GM12878 (cell line): ENCODE results near the gene INHBB. TPM values are rescaled to one million over a fixed set of nuclear protein-coding genes. Genes with fewer than 3 reads are reported as not detected.

ENCODE experiments used
- ATAC-seq: fragments of 200-7000 bp; cut with Tn5 transposase; 3 replicates; pipeline ENCODE4 v1.9.1; 2020; ENCODE audit warnings: mild to moderate bottlenecking, moderate library complexity
- BruUV-seq: library from RNA; stranded (reverse); fragments of 400-500 nt; replicated peaks from 2 replicates; lab custom pipeline; 2021; lab: Mats Ljungman, UMichigan
- CTCF ChIA-PET: fragments of 300-600 bp; sonication (Branson Sonifier 250); formaldehyde crosslinking; extraction: SDS; loops from one replicate; lab custom pipeline; 2021; ENCODE audit warnings: inconsistent platforms; lab: Yijun Ruan, JAX
- POLR2A ChIA-PET: fragments of 350-600 bp; formaldehyde crosslinking; extraction: SDS; loops from one replicate; lab custom pipeline; 2021; ENCODE audit warnings: inconsistent platforms; lab: Charles Lee
- RAD21 ChIA-PET: fragments of 300-600 bp; sonication (Branson Sonifier 250); formaldehyde crosslinking; loops from one replicate; lab custom pipeline; 2023; ENCODE audit warnings: antibody characterized with exemption; ENCODE audit not compliant: unreplicated experiment; lab: Charles Lee
- SMC1A ChIA-PET: fragments of 300-600 bp; sonication (Branson Sonifier 250); formaldehyde crosslinking; loops from one replicate; lab custom pipeline; 2023; ENCODE audit not compliant: unreplicated experiment, uncharacterized antibody; lab: Charles Lee
- DNase-seq: peaks from one replicate; pipeline ENCODE4 v3.0.0-alpha.2; 2011; ENCODE audit warnings: low read depth, low spot score
- FAIRE-seq: peaks from 3 replicates; lab custom pipeline; 2011; peaks lifted over from hg19 to GRCh38; lab: Jason Lieb, UNC
- H2AFZ ChIP-seq: 2 replicates; pipeline ENCODE4 v1.6.0; 2011; ENCODE audit warnings: low read depth, low read length, control low read depth; ENCODE audit not compliant: control insufficient read depth
- H3K27ac ChIP-seq: 2 replicates; pipeline ENCODE4 v1.5.1; 2011; ENCODE audit warnings: control low read depth; ENCODE audit not compliant: control insufficient read depth, insufficient read depth
- H3K27me3 ChIP-seq, 2 experiments: replicated peaks in 1 of 2; 2 replicates each; pipeline versions ENCODE4 v1.6.0 to v1.6.1; 2011; ENCODE audit warnings: low read length in 1 of 2; ENCODE audit not compliant: control insufficient read depth in 2 of 2, insufficient read depth in 2 of 2
- H3K36me3 ChIP-seq, 2 experiments: 2 replicates each; pipeline ENCODE4 v1.5.1; 2011; ENCODE audit warnings: low read length in 1 of 2; ENCODE audit not compliant: control insufficient read depth in 2 of 2, insufficient read depth in 2 of 2
- H3K4me1 ChIP-seq: 2 replicates; pipeline ENCODE4 v1.6.1; 2011; ENCODE audit warnings: mild to moderate bottlenecking, low read length, moderate library complexity, mixed read lengths; ENCODE audit not compliant: control insufficient read depth, insufficient read depth
- H3K4me2 ChIP-seq: 2 replicates; pipeline ENCODE4 v1.6.0; 2011; ENCODE audit warnings: control low read depth; ENCODE audit not compliant: control insufficient read depth, insufficient read depth
- H3K4me3 ChIP-seq: fragments of 200-600 bp; sonication (generic); 2 replicates; pipeline ENCODE4 v1.5.1; 2016
- H3K79me2 ChIP-seq: 2 replicates; pipeline ENCODE4 v1.6.0; 2011; ENCODE audit warnings: low read length; ENCODE audit not compliant: control insufficient read depth, insufficient read depth
- H3K9ac ChIP-seq: 2 replicates; pipeline ENCODE4 v1.8.0; 2011; ENCODE audit warnings: low read length, control low read depth, mixed read lengths; ENCODE audit not compliant: control insufficient read depth, insufficient read depth
- H3K9me3 ChIP-seq: replicated peaks from 3 replicates; pipeline ENCODE4 v1.5.1; 2011; ENCODE audit warnings: mild to moderate bottlenecking, low read length; ENCODE audit not compliant: control insufficient read depth, insufficient read depth
- H4K20me1 ChIP-seq: 2 replicates; pipeline ENCODE4 v1.6.0; 2011; ENCODE audit not compliant: control insufficient read depth, insufficient read depth
- BACH1 ChIP-seq: fragments of 450-650 bp; IDR thresholded peaks from 2 replicates; pipeline ENCODE4 v1.6.1; 2017; ENCODE audit warnings: mild to moderate bottlenecking, borderline replicate concordance
- BCL11A ChIP-seq: IDR thresholded peaks from 2 replicates; pipeline ENCODE4 v1.6.1; 2011; ENCODE audit warnings: low read depth, low read length
- CHD2 ChIP-seq: IDR thresholded peaks from 2 replicates; pipeline ENCODE4 v1.6.1; 2011; ENCODE audit warnings: low read depth, low read length, improper control_type of control experiment, borderline replicate concordance
- E2F8 ChIP-seq: fragments of 450-650 bp; IDR thresholded peaks from 2 replicates; pipeline ENCODE4 v1.6.1; 2018; ENCODE audit warnings: mild to moderate bottlenecking, low read depth, moderate library complexity; ENCODE audit not compliant: partially characterized antibody
- MTA2 ChIP-seq: fragments of 450-650 bp; IDR thresholded peaks from 2 replicates; pipeline ENCODE4 v1.6.1; 2016; ENCODE audit warnings: low read depth, mild to moderate bottlenecking, moderate library complexity
- MXI1 ChIP-seq: fragments of 150-350 bp; IDR thresholded peaks from 2 replicates; pipeline ENCODE4 v1.6.1; 2011; ENCODE audit warnings: low read depth, mild to moderate bottlenecking, inconsistent platforms, low read length, improper control_type of control experiment
- POLR2AphosphoS5 ChIP-seq: IDR thresholded peaks from 2 replicates; pipeline ENCODE4 v1.6.1; 2011; ENCODE audit warnings: mild to moderate bottlenecking, low read length, inconsistent platforms
- SP1 ChIP-seq: IDR thresholded peaks from one replicate; pipeline ENCODE4 v1.6.1; 2011; ENCODE audit warnings: low read depth, low read length
- YBX1 ChIP-seq: fragments of 450-650 bp; IDR thresholded peaks from 2 replicates; pipeline ENCODE4 v1.6.1; 2016; ENCODE audit warnings: antibody characterized with exemption
- WGBS: methylation state at CpG from one replicate; pipeline ENCODE4 v1.1.6; 2016; ENCODE audit warnings: low lambda C conversion rate; ENCODE audit not compliant: insufficient replicate concordance, insufficient coverage; ENCODE audit errors: missing lambda C conversion rate; 5-methylcytosine and 5-hydroxymethylcytosine counted together
- in situ Hi-C: fragments of 300-500 bp; cut with MboI; formaldehyde crosslinking; loops from 9 replicates; pipeline ENCODE4 v1.14.3; 2018; ENCODE audit warnings: mixed read lengths
- intact Hi-C: fragments of 100-400 bp; cut with micrococcal nuclease; formaldehyde crosslinking; loops from one replicate; pipeline ENCODE4 v1.14.2; 2022; ENCODE audit not compliant: unreplicated experiment
- polyA plus RNA-seq, 11 experiments: library from polyadenylated mRNA; depleted of rRNA in 4 of 11; unstranded in 6 of 11; stranded (reverse) in 5 of 11; fragments of >200 nt; fragmentation: Nextera tagmentation in 4 of 11; fragmentation: Illumina TruSeq in 1 of 11; extraction: Ambion mirVana in 4 of 11; extraction: Trizol in 1 of 11; gene quantifications; 1 replicate in 1 of 11; 2 replicates in 10 of 11; pipeline versions ENCODE4 v1.2.1 to v1.2.3, GENCODE V29; 2011 to 2016; ENCODE audit warnings: inconsistent platforms in 2 of 11, missing spikeins in 2 of 11, low read depth in 1 of 11
- total RNA-seq, 4 experiments: library from RNA; depleted of rRNA in 3 of 4; stranded (reverse); fragments of >200 nt in 3 of 4; fragmentation: Illumina TruSeq in 1 of 4; extraction: Trizol in 1 of 4; gene quantifications; 2 replicates each; pipeline versions ENCODE4 v1.2.1 to v1.2.3, GENCODE V29; 2013 to 2021

Gene INHBB
- total and polyA plus RNA-seq, 10 of the 15 experiments (the other 5 are each of a cell fraction or from before 2014, with no cell fraction given), result 0.05 TPM; not detected in 9

- WGBS, result 61% methylated on average over 16 of the region's 17 CpGs
- in situ Hi-C loops, result loop anchor here (10.0 kb wide), 1 partner anchor 201 kb away; no protein-coding TSS in a partner anchor
Observed at GRCh38 chr2:120315367-120316033, 30.4 kb upstream of the INHBB start.

GRCh38 chr2:120316071-120316470 is 29.9 kb upstream of the INHBB start:
- no TSS peak for BruUV-seq
- intact Hi-C loops, result loop anchor here (10.0 kb wide), 1 partner anchor 561 kb away; the partner anchor contains the start of gene PTPN4
- no peak for TF ChIP-seq SP1
- no peak for TF ChIP-seq E2F8
- no peak for TF ChIP-seq MTA2
- no peak for TF ChIP-seq CHD2
- TF ChIP-seq, all 136 proteins: peak for 0
- FAIRE-seq (no peak), ATAC-seq (no peak), DNase-seq (no peak)
- Histone ChIP-seq H3K4me3 (no peak overlapping the region), H3K36me3 (no peaks in the 10 kb centered on the region), H3K4me2 (no peak overlapping the region), H3K9me3 (no peaks in the 10 kb centered on the region), H2AFZ (no peak overlapping the region), H3K79me2 (no peaks in the 10 kb centered on the region), H4K20me1 (no peaks in the 10 kb centered on the region), H3K27ac (no peak overlapping the region), H3K27me3 (peaks cover 1 to 3% of the 10 kb centered on the region in 2 experiments; a peak in 1 of 4 replicates), H3K4me1 (peaks cover 6% of the 10 kb centered on the region), H3K9ac (no peak overlapping the region)
- in situ Hi-C loops, result loop anchor here (10.0 kb wide), 1 partner anchor 201 kb away; no protein-coding TSS in a partner anchor
- 67% methylated on average over 5 of the region's 5 CpGs for WGBS
- ChIA-PET CTCF (interaction anchor here (7.5 kb wide), 1 partner anchor 140 kb away, joined by 148 read pairs; no protein-coding TSS in a partner anchor), RAD21 (no interaction called here), POLR2A (no interaction called here), SMC1A (no interaction called here)

More at GRCh38 chr2:120315367-120316033, 30.4 kb upstream of the INHBB start:
- no peak overlapping the region for H3K4me2 ChIP-seq
- ATAC-seq (no peak), FAIRE-seq (no peak), DNase-seq (no peak)
- H2AFZ ChIP-seq, result no peak overlapping the region
- no peaks in the 10 kb centered on the region for H3K79me2 ChIP-seq
- TF ChIP-seq POLR2AphosphoS5, result no peak
- no peak for TF ChIP-seq YBX1
- no peak for TF ChIP-seq BCL11A
- no peak for TF ChIP-seq MXI1
- no peak for TF ChIP-seq BACH1
- peaks cover 1 to 2% of the 10 kb centered on the region in 2 experiments; a peak in 1 of 4 replicates for H3K27me3 ChIP-seq
- ChIA-PET CTCF (interaction anchor here (1.1 to 7.5 kb wide), 3 partner anchors 109 to 139 kb away, joined by 3 to 148 read pairs (median 7); no protein-coding TSS in a partner anchor), SMC1A (interaction anchor here (5.0 to 7.4 kb wide), 3 partner anchors 85 to 138 kb away, joined by 29 to 106 read pairs (median 103); no protein-coding TSS in a partner anchor), RAD21 (interaction anchor here (1.4 to 1.9 kb wide), 2 partner anchors 12 to 139 kb away, joined by 3 to 11 read pairs; no protein-coding TSS in a partner anchor), POLR2A (no interaction called here)
- no peaks in the 10 kb centered on the region for H3K9me3 ChIP-seq
- no peak overlapping the region for H3K4me3 ChIP-seq
- no peaks in the 10 kb centered on the region for H4K20me1 ChIP-seq
- H3K4me1 ChIP-seq, result peaks cover 10% of the 10 kb centered on the region
- intact Hi-C loops, result loop anchor here (10.0 kb wide), 1 partner anchor 561 kb away; the partner anchor contains the start of gene PTPN4
- H3K36me3 ChIP-seq, result no peaks in the 10 kb centered on the region
- H3K9ac ChIP-seq, result no peak overlapping the region
- H3K27ac ChIP-seq, result no peak overlapping the region
- no TSS peak for BruUV-seq
